ENCODE measurements around the gene ZNF70. TPM values are rescaled to one million over a fixed set of nuclear protein-coding genes. Genes with fewer than 3 reads are reported as not detected.

Gene ZNF70
- total and polyA plus RNA-seq, 9 of the 15 experiments (the other 6 are each of a cell fraction or from before 2014, with no cell fraction given) = 0.14 to 3.3 (median 1.4) TPM

DNA sequence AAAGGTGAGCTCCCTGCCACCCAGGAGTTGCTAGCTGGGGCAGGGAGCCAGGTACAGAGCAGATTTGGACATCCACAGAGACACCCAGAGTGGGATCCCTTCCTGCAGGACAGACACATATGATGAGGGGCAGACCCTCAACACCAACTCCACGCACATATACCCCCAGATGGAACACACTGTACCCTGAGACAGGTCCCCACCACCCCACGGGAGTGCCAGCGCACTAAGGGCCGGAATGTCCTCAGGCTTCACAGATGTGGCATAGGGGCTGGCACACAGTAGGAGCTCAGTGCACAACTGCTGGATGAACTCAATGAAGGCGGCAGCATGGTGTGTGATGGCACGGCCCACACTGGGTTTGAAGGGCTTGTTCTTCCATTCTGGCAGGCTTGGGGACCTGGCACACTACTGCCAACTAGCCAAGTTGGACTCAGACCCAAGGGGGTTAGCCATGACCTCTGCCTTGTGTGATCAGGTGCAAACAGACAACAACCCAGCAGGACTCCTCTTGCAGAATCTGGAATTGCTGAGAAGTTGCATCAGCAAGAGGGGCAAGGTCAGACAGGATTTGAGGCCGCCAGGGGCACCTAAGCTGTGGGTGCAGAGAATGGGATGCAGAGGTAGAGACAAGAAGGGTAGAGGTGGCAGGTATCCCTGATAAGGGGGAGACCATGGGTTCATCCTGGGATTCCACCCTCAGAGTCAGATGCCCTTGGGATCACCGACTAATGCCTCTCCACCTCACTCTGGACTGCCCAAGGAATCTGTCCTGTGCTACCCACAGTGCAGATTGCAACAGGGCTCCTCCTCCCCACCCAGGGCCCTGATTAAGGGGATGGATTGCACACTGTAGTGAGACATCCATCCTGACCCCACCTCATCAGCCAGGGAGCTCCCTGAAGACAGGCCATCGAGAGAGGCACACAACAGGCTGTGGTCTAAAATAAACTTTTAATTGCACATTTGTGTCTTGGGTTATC, 14.3 kb upstream of the ZNF70 start (continued):
- TF ChIP-seq ETV5 (CRISPR knock-in tag; IDR thresholded peaks at IDR 0.05; ENCODE audit: low read depth) (no peak), CBX8 (IDR thresholded peaks at IDR 0.05; ENCODE audit: borderline replicate concordance, extremely low read depth, low read depth, low read length, poor library complexity, severe bottlenecking) (no peak), ELF2 (CRISPR knock-in tag; IDR thresholded peaks at IDR 0.05) (no peak), ZNF780A (CRISPR knock-in tag; IDR thresholded peaks at IDR 0.05) (no peak), ZNF431 (CRISPR knock-in tag; IDR thresholded peaks at IDR 0.05) (no peak), POLR2AphosphoS5 (IDR thresholded peaks at IDR 0.05; ENCODE audit: control insufficient read depth, insufficient read depth, low read depth, low read length) (no peak), ZEB2 (IDR thresholded peaks at IDR 0.05) (no peak), NEUROD1 (IDR thresholded peaks at IDR 0.05; ENCODE audit: borderline replicate concordance, low read depth, low read length, partially characterized antibody) (no peak), ARID2 (IDR thresholded peaks at IDR 0.05) (no peak), ZNF324 (CRISPR knock-in tag; IDR thresholded peaks at IDR 0.05) (no peak), ZNF778 (CRISPR knock-in tag; IDR thresholded peaks at IDR 0.05) (no peak), DIDO1 (tag; IDR thresholded peaks at IDR 0.05; ENCODE audit: low read depth) (no peak), HMG20B (CRISPR knock-in tag; IDR thresholded peaks at IDR 0.05) (no peak), GATAD2A (IDR thresholded peaks at IDR 0.05) (no peak), ZNF232 (CRISPR knock-in tag; IDR thresholded peaks at IDR 0.05) (no peak), CHD1 (IDR thresholded peaks at IDR 0.05; ENCODE audit: low read length) (no peak), HSF4 (CRISPR knock-in tag; IDR thresholded peaks at IDR 0.05; ENCODE audit: borderline replicate concordance) (no peak), FOS (IDR thresholded peaks at IDR 0.05; ENCODE audit: extremely low read depth, insufficient read length) (no peak), CAMTA2 (CRISPR knock-in tag; conservative IDR thresholded peaks at IDR 0.05) (no peak), HNRNPLL (IDR thresholded peaks at IDR 0.05; ENCODE audit: low read depth, low read length, poor library complexity, severe bottlenecking) (no peak), SMAD4 (CRISPR knock-in tag; conservative IDR thresholded peaks at IDR 0.05) (peak; percentile 66), KAT2B (IDR thresholded peaks at IDR 0.05; ENCODE audit: low read depth, low read length) (no peak), NCOA4 (IDR thresholded peaks at IDR 0.05; ENCODE audit: partially characterized antibody) (no peak)
- TF ChIP-seq, protein P1, sequence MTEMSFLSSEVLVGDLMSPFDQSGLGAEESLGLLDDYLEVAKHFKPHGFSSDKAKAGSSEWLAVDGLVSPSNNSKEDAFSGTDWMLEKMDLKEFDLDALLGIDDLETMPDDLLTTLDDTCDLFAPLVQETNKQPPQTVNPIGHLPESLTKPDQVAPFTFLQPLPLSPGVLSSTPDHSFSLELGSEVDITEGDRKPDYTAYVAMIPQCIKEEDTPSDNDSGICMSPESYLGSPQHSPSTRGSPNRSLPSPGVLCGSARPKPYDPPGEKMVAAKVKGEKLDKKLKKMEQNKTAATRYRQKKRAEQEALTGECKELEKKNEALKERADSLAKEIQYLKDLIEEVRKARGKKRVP (CRISPR knock-in tag; IDR thresholded peaks at IDR 0.05) = peak; percentile 59; the same call in 1 of the 2 replicates
- TF ChIP-seq, protein P2, sequence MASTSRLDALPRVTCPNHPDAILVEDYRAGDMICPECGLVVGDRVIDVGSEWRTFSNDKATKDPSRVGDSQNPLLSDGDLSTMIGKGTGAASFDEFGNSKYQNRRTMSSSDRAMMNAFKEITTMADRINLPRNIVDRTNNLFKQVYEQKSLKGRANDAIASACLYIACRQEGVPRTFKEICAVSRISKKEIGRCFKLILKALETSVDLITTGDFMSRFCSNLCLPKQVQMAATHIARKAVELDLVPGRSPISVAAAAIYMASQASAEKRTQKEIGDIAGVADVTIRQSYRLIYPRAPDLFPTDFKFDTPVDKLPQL (IDR thresholded peaks at IDR 0.05; ENCODE audit: extremely low read depth, insufficient read length) = no peak

Data from K562 (cell line).